AG09319 (cell line): ENCODE data around the gene SULT2B1.
"Not testable (repeated sequence)": the region's sequence is repeated elsewhere in the genome, so short reads cannot be mapped to it uniquely, and the experiment has no call there.

Source experiments
- DNase-seq: peaks from one replicate; pipeline ENCODE4 v3.0.0-alpha.2; 2010; ENCODE audit warnings: low read depth; ENCODE audit errors: extremely low read depth
- TF ChIP-seq, protein P1 (sequence below): IDR thresholded peaks from 2 replicates; pipeline ENCODE4 v1.5.1; 2011; ENCODE audit warnings: low read depth, mild to moderate bottlenecking, inconsistent platforms, low read length, moderate library complexity

Gene SULT2B1

DNA sequence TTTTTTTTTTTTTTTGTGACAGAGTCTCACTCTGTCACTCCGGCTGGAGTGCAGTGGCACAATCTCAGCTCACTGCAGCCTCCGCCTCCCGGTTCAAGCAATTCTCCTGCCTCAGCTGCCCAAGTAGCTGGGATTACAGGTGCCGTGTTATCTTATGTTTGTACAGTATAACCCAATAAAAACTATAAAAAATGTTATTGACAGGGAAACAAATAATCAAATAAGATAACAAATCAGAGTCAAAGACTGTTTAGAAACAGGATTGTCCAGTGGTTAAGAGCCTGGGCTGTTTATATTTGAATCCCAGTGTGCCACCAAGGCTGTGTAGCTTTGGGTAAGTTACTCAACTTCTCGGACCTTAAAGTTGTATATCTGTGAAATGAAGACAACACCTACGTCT is 21.2 kb upstream of the SULT2B1 start:
- no peak for DNase-seq
- TF ChIP-seq, protein P1, sequence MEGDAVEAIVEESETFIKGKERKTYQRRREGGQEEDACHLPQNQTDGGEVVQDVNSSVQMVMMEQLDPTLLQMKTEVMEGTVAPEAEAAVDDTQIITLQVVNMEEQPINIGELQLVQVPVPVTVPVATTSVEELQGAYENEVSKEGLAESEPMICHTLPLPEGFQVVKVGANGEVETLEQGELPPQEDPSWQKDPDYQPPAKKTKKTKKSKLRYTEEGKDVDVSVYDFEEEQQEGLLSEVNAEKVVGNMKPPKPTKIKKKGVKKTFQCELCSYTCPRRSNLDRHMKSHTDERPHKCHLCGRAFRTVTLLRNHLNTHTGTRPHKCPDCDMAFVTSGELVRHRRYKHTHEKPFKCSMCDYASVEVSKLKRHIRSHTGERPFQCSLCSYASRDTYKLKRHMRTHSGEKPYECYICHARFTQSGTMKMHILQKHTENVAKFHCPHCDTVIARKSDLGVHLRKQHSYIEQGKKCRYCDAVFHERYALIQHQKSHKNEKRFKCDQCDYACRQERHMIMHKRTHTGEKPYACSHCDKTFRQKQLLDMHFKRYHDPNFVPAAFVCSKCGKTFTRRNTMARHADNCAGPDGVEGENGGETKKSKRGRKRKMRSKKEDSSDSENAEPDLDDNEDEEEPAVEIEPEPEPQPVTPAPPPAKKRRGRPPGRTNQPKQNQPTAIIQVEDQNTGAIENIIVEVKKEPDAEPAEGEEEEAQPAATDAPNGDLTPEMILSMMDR = no peak

GRCh38 chr19:48533770-48534169 is 18.2 kb upstream of the SULT2B1 start:
- no peak for DNase-seq
- TF ChIP-seq, protein P1 = no peak

- TF ChIP-seq, protein P1 = no peak
- no peak for DNase-seq
Observed at GRCh38 chr19:48537541-48537940, 14.4 kb upstream of the SULT2B1 start.

DNA sequence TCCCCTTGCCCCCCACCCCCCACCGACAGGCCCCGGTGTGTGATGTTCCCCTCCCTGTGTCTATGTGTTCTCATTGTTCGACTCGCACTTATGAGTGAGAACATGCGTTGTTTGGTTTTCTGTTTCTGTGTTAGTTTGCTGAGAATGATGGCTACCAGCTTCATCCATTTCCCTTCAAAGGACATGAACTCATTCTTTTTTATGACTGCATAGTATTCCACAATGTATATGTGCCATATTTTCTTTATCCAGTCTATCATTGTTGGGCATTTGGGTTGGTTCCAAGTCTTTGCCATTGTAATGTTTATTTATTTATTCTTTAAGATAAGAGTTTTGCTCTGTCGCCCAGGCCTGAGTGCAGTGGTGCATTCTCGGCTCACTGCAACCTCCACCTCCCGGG is 13.9 kb upstream of the SULT2B1 start:
- DNase-seq = not testable (repeated sequence)

DNA sequence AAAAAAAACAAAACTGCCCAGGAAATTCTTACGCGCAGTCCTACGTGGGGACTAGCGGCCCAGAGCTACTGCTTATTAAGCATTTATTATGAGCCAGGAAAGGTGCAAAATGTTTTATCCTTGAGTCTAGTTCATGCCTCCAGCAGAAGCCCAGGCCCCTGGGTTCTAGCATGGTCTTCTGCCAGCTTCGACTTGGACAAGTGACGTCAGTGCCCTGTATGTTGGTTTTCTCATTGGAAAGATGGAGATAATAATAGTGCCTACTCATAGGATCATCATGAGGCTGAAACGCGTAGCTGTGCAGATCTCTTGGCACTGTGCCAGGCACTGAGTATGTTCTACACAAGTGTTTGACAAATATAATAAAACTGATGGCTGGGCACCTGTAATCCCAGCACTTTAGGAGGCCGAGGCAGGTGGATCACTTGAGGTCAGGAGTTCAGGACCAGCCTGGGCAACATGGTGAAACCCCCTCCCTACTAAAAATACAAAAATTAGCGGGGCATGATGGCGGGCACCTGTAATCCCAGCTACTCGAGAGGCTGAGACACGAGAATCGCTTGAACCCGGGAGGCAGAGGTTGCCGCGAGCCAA is 12.4 kb upstream of the SULT2B1 start:
- no peak for DNase-seq
- TF ChIP-seq, protein P1 = no peak

DNA sequence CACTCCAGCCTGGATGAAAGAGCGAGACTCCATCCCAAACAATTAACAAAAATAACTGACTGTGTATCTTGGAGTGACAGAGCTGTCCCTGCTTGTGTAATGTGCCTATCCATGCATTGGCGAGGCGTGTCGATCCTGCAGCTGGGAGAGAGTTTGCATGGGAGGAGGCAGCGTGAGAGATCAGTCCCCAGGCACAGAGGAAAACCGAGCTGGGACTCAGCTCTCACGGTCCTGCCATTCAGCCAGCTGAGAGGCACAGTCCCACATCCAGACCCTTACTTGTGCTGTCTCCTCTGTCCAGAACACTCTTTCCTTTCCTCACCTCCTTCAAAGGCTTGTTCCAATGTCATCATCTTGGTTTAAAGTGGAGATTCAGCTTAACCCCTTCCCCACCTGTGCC is 11.9 kb upstream of the SULT2B1 start:
- no peak for DNase-seq
- TF ChIP-seq, protein P1 = no peak

- no peak for DNase-seq
- TF ChIP-seq, protein P1 = no peak
Observed at GRCh38 chr19:48541813-48542212, 10.2 kb upstream of the SULT2B1 start.

- TF ChIP-seq, protein P1 = no peak
- no peak for DNase-seq
Observed at GRCh38 chr19:48543121-48543710, 8.8 kb upstream of the SULT2B1 start.
